T1000 (cell line): ENCODE results near the gene NCBP1.
"Not testable (repeated sequence)": the region's sequence is repeated elsewhere in the genome, so short reads cannot be mapped to it uniquely, and the experiment has no call there.

Experiments
- DNase-seq: peaks from one replicate; lab custom pipeline; 2025; ENCODE audit warnings: mixed read lengths; lab: John Stamatoyannopoulos, UW

Gene NCBP1

DNA sequence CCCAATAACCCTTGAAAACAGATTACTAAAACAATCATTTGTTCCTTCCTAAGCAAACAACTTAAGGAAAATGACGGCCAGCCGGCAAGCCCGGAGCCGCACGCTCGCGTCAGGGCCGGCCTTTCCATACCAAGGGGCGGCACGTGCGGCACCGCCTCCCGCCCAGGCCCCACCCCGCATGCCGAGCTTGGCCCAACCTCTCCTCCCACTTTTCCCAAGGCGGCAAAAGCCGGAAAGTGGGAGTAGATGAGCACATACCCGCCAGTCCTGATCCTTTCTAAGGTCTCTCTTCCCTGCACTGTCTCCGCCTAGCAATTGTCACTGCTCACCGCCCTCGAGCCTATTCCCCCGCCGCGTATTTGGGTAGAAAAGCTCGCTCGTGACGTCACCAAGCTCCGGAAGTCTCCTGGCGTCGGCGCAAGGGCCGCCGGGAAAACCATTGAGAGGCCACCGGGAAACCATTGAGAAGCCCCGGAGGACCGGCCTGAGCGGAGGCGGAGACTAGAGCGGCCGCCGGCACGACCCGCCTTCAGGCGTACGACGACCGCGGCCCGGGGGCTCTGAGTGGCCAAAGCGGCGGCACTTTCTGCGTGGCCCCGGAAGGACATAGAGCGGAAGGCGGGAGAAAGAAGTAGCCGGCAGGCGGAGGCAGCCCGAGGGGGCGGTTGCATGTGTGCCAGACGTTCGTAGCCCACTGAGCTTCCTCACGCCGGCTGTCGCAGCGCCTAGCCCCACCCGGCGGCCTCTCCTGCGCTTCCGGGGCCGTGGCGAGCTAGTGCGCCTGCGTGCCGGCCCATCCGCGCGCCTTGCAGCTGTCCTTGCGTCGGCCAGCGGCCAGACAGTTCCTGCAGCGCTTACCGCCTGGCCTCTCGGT is at the start of gene NCBP1, which contains the start of gene TSTD2:
Gene NCBP1, plus strand, starts transcription at position 837 of the 874 bp plus-strand sequence. CDS start 61 bp downstream, outside the sequence.
Gene TSTD2, minus strand, starts transcription at position 384 of the 874 bp plus-strand sequence. CDS start 5,806 bp downstream, outside the sequence.
- peak; percentile 95 for DNase-seq

DNA sequence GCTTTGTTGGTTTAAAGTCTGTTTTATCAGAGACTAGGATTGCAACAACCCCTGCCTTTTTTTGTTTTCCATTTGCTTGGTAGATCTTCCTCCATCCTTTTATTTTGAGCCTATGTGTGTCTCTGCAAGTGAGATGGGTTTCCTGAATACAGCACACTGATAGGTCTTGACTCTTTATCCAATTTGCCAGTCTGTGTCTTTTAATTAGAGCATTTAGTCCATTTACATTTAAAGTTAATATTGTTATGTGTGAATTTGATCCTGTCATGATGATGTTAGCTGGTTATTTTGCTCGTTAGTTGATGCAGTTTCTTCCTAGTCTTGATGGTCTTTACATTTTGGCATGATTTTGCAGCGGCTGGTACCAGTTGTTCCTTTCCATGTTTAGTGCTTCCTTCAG is 48.8 kb upstream of the NCBP1 start:
- not testable (repeated sequence) for DNase-seq

GRCh38 chr9:97586909-97587308 is 46.7 kb upstream of the NCBP1 start:
- DNase-seq = not testable (repeated sequence)

DNA sequence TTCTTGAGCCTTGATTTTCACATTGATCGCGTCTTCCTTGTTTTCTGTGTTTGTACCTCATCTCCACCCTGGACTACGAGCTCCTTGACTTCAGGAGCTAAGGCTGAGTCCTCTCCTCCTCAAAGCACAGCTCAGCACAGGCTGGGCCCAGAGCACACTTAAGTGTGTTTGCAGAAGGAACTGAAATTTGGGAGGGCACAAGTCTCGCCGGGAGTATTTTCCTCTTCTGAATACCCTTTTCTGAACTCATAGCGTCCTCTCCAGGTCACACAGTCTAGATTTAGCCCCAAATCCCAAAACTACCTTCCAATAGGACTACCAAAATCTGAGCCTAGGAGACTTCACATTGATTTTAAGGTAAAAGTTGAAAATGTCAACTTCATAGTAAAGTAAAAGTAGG is 42.1 kb upstream of the NCBP1 start:
- DNase-seq = no peak

- no peak for DNase-seq
Observed at GRCh38 chr9:97592126-97592525, 41.5 kb upstream of the NCBP1 start.

GRCh38 chr9:97593960-97594359 is 39.7 kb upstream of the NCBP1 start:
- DNase-seq = no peak

GRCh38 chr9:97594381-97594921 is 39.2 kb upstream of the NCBP1 start:
- no peak for DNase-seq

GRCh38 chr9:97596906-97597305 is 36.7 kb upstream of the NCBP1 start:
- no peak for DNase-seq

DNA sequence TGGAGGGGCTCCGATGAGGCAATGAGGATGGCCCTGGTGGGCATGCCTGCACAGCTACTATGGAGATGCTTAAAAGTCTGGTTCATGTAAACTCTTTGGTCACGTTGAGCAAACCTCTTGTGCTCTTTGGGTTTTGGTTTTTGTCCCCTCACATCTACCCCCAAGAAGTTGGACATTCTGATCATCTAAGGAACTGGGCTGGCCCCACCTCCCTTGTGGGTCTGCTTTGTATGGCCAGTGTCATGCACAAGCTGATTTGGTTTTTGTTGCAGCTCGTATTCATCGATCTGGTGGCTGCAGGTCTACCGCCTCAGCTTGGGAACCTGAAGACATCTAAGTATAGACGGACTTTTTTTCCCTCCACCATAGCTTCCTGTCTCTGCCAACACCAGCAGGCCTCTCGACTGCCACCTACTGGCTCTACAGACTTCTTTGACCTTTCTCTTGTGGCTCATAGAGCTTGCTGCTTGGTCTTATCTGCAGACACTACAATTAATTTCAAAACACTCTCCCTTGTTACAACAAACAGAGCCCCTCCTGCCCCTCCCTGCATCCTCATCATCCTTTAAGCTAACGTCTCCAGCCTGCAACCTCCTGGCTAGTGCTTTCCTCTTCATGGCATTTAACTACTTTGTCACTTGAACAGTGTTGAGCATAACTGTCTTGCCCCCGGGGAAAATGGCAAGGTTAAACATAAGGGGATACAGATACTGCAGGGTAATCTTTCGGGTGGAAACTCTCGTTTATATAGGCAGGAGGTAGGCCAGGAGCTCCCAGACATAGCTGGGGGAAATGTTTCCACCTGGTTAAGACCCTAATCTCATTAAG is 34.9 kb upstream of the NCBP1 start:
- DNase-seq = peak; percentile 23

DNA sequence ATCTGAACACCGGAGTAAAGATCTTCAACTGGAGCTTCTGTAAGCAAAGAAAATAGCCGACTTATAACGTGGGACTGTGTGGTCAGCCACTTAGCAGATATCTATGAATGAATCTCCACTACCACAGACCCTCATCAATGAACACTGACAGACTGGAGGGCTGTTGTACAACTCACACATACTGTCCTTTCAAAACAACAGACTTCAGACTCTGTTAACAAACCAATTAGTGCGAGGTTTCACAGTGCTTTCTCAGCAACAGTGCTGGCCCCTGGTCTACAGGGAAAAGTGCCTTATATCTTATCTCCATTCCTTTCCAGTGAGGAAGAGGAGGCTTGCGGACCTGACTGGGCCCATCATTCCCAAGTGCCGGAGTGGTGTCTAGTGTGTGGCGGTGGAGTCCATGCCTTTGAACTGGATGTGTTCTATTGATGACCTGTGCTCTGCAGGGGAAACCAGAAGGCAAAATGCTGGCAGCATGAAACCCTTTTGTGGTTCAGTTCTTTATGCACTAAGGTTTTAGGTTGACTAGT is 34.2 kb upstream of the NCBP1 start:
- DNase-seq = no peak

GRCh38 chr9:97600531-97601227 is 32.9 kb upstream of the NCBP1 start:
- DNase-seq = no peak

- DNase-seq = no peak
Observed at GRCh38 chr9:97601228-97601898, 32.3 kb upstream of the NCBP1 start.

DNA sequence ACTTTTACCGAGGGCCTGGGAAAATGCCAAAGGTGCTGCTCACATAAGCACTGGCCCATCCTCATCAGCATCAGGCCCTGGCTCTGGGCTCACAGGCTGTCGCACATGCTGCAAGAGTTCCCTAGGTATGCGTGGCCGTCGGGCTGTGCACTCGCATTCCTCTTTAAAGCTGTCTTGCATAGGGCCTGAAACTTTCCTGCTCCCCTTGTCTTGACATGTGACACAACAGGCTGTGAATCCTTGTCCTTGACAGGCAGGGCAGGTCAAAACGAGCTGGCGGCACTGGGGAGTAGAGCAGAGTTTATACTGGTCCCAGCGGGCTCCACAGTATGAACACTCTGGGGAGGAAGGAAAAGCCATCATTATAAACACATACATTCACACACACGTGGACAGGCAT is 31.2 kb upstream of the NCBP1 start:
- DNase-seq = no peak

GRCh38 chr9:97604901-97605645 is 28.5 kb upstream of the NCBP1 start:
- no peak for DNase-seq

GRCh38 chr9:97615439-97616072 is 18.1 kb upstream of the NCBP1 start:
- DNase-seq = no peak

DNA sequence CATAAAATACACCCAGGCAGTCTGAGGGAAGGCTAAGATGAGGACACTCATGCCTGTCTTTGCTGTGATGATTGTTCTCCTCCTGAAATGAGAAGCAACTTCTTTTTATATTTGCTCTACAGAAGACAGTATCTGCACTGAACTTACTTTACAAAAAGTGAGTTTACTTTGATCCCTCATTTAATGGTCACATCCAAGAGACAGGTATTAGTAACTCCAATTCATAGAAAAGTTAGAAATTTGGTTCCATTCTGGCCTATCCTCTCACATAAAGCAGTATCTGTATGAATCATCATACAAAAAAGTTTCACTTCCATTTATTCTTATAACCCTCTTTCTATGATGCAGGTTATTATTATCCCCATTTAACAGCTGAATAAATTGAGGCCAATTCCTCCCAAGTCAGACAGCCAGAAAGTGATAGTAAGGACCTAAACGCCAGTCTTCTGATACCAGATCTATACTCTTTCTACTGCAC is 15.6 kb upstream of the NCBP1 start:
- DNase-seq = no peak

GRCh38 chr9:97620063-97620462 is 13.6 kb upstream of the NCBP1 start:
- DNase-seq = not testable (repeated sequence)

DNA sequence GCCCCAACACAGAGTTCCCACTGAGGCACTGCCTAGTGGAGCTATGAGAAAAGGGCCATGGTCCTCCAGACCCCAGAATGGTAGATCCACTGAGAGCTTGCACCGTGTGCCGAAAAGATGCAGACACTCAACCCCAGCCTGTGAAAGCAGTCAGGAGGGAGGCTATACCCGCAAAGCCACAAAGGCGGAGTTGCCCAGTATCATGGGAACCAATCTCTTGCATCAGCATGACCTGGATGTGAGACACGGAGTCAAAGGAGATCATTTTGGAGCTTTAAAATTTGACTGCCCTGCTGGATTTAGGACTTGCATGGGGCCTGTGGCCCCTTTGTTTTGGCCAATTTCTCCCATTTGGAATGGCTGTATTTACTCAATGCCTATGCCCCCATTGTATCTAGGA is 11.1 kb upstream of the NCBP1 start:
- DNase-seq = not testable (repeated sequence)

DNA sequence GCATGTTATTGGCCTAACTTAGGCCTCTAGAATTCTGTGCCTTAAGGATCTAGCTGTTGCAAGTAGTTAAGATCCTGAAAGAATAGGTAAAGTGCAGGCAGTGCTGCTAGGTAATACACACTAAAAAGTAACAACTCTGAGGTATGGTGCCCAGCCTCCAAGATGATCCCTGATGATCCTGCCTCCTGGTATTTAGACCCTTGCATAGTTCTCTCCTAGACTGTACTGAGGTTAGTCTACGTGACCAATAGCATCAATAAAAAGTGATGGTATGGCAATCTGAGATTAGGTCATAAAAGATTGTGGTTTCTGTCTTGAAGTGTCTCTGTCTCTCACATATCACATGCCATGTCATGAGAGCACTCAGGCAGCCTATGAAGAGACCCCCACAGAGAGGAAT is 9.7 kb upstream of the NCBP1 start:
- no peak for DNase-seq

GRCh38 chr9:97625620-97626019 is 8.0 kb upstream of the NCBP1 start:
- DNase-seq = no peak
